Endothelial cell of coronary artery (primary cell): ENCODE measurements around the gene LEF1. TPM values are rescaled to one million over a fixed set of nuclear protein-coding genes. Genes with fewer than 3 reads are reported as not detected.

ENCODE experiments used
- total RNA-seq: library from RNA; depleted of rRNA; stranded (reverse); fragments of >200 nt; gene quantifications from 2 replicates; pipeline ENCODE4 v1.2.3, GENCODE V29; 2014

LEF1 gene
- not detected in 2 replicates for total RNA-seq

GRCh38 chr4:108168671-108169523 is at the start of gene LEF1:
Gene LEF1 (minus strand): TSS chr4:108168932. CDS start chr4:108167767, 1,165 bp downstream.

Other genes starting within 250 kb of the LEF1 start
- gene CYP2U1, start 237.4 kb downstream of the LEF1 start, total RNA-seq, result 5.0 and 5.2 TPM in 2 replicates
- 6.3 and 7.4 TPM in 2 replicates for gene HADH, start 179.0 kb downstream of the LEF1 start, total RNA-seq